NCI-H1417 treated with DMSO at 0.1 percent for 48 hours (cell line): Measurements from ENCODE around the gene FHIP1A.
"Not testable (repeated sequence)": the region's sequence is repeated elsewhere in the genome, so short reads cannot be mapped to it uniquely, and the experiment has no call there.

ENCODE experiments used
- DNase-seq: peaks from one replicate; lab custom pipeline; 2025; lab: John Stamatoyannopoulos, UW

The FHIP1A gene

GRCh38 chr4:151408630-151409469, at the start of gene FHIP1A:
TSS of gene FHIP1A (plus strand) at chr4:151409176. CDS start at chr4:151566260, 157,084 bp downstream.
- peak; percentile 6 for DNase-seq

DNA sequence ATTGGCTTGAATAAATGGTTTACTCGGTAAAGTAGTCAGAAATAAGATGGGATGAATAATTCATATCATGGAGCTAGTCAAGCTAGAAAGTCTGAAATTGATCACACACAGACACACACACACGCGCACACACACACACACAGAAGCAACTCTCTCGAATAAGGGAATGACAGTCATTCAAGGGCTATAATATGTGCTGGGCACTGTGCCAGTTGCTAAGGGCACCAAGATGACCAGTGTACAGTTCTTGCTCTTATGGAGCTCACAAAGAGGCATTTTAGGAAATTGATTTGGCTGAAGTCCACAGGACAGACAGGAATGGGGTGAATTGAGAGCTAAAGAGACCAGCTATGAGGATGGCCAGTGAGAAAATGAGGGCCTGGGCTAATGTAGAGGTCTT, 49.4 kb upstream of the FHIP1A start:
- DNase-seq: no peak

DNA sequence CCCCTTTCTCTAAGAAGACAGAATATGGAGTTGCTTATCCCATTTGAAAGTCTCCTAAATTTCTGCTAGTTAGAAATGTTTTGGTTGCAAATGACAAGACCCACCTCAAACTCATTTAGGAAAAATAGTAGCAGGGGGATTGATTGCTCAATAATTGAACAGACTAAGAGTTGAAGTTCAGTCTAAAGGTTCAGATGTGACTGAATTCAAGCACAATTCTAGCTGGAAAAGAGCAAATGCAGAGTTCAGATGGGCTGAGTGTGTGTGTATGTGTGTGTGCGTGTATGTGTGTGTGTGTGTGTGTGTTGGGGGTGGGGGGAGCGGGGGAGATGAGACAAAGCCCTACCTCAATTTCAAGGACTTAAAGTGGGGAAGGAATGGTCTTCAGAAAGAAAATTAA, 47.9 kb upstream of the FHIP1A start:
- no peak for DNase-seq

GRCh38 chr4:151361966-151362365, 47.0 kb upstream of the FHIP1A start:
- DNase-seq: no peak

DNA sequence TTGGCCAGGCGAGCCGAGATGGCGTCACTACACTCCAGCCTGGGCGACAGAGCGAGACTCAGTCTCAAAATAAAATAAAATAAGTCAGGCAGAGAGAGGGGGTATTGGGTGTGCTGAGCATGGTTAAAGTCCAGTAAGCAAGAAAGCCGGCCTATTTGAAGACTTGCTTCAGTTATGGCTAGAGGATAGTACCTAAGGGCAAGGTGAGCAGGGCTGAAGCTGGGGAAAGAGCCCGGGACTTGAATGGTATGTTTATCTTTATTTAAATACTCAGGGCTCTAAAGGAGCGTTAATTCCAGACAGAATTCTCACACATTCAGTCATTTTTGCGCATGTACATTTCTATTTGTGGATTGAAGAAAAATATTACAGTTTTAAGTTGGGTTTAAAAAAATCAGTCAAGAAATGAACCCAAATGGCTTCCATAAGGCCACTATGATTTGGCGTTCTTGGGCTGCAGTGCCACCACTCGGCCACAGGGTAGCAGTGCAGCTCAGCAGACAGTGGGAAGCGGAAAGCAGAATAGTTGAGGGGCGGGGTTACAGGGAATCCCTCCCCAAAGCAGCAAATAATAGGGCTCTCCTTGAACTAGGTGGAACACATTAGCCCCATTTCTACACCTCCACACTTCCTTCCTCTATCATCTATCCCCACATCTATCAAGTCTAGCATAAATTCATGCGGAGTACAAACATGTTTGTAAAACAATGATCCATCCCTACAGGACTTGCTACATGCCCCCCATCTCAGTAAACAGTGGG, 46.4 kb upstream of the FHIP1A start:
- peak; percentile 44 for DNase-seq

GRCh38 chr4:151376540-151376939, 32.4 kb upstream of the FHIP1A start:
- DNase-seq: no peak

- DNase-seq: no peak
These were observed 19.7 kb upstream of the FHIP1A start for GRCh38 chr4:151389311-151389710.

DNA sequence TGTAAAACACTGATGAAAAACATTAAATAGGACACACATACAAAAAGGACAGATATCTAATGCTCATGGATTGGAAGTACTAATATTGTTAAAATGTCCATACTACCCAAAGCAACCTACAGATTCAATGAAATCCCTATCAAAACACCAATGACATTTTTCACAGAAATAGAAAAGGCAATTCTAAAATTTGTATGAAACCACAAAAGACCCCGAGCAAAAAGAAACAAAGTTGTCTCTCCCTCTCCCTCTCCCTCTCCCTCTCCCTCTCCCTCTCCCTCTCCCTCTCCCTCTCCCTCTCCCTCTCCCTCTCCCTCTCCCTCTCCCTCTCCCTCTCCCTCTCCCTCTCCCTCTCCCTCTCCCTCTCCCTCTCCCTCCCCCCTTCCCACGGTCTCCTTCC, 19.2 kb upstream of the FHIP1A start:
- DNase-seq: not testable (repeated sequence)

DNA sequence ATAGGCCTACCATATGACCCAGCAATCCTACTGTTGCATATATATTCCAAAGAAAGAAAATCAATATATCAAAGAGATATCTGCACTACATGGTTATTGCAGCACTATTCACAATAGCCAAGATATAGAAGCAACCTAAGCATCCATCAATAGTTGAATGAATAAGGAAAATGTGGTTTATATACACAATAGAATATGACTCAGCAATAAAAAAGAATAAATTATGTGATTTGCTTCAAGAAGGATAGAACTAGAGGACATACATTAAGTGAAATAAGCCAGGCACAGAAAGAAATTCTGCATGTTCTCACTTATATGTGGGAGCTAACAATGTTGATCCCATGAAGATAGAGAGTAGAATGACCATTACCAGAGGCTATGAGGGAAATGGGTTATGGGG, 13.1 kb upstream of the FHIP1A start:
- DNase-seq: no peak

DNA sequence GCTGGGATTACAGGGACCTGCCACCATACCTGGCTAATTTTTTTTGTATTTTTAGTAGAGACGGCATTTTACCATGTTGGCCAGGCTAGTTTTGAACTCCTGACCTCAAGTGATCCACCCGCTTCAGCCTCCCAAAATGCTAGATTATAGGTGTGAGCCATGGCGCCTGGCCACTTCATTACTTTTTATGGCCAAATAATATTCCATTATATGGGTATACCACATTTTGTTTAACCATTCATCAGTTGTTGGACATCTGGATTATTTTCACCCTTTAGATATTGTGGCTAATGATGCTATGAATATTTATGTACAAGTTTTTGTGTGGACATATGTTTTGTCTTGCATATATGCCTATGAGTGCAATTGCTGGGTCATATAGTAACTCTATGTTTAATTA, 8.6 kb upstream of the FHIP1A start:
- no peak for DNase-seq

DNA sequence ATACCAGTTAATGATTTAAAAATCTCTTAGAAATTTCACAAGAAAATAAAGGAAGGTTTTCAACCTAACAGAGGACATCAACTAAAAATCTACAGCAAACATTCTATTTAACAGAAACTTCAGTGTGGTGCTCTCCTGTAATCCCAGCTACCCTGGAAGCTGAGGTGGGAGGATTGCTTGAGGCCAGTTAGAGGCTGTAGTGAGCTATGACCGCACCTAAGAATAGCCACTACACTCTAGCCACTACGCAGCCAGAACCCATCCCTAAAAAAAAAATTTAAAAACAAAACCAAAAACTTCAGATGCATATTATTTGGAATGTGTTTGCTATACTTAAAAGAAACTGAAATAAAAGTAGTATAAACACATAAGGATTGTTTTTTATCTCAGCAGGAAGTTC, 7.2 kb upstream of the FHIP1A start:
- no peak for DNase-seq

- no peak for DNase-seq
These were observed 6.7 kb upstream of the FHIP1A start for GRCh38 chr4:151402145-151402865.

DNA sequence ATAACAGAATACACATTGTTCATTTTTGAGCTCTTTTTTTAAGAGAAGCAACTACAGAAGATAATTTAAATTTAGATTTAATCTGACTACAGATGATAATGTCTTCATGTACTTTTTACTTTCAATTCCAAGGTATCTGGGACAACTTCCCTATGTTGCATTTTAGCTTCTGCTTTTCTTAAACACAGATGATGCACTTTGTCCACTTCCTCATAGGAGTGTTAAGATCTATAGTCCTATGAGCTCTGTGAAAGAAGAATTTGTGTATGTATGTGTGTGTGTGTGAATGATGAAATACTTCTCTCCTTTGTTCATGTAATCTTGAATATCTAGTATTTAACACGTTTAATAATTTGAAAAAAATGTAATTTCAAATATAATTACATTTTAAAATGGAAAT, 5.3 kb upstream of the FHIP1A start:
- no peak for DNase-seq

DNA sequence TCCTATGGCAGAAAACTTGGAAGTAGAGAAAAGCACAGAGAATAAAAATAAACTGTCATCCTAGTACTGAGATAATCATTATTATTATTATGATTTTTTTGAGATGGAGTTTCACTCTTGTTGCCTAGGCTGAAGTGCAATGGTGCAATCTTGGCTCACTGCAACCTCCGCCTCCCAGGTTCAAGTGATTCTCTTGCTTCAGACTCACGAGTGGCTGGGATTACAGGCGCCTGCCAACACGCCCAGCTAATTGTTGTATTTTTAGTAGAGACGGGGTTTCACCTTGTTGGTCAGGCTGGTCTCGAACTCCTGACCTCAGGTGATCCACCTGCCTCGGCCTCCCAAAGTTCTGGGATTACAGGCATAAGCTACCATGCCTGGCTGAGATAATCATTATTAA, 4.2 kb upstream of the FHIP1A start:
- not testable (repeated sequence) for DNase-seq

- DNase-seq: no peak
These were observed 2.0 kb upstream of the FHIP1A start for GRCh38 chr4:151407018-151407417.

DNA sequence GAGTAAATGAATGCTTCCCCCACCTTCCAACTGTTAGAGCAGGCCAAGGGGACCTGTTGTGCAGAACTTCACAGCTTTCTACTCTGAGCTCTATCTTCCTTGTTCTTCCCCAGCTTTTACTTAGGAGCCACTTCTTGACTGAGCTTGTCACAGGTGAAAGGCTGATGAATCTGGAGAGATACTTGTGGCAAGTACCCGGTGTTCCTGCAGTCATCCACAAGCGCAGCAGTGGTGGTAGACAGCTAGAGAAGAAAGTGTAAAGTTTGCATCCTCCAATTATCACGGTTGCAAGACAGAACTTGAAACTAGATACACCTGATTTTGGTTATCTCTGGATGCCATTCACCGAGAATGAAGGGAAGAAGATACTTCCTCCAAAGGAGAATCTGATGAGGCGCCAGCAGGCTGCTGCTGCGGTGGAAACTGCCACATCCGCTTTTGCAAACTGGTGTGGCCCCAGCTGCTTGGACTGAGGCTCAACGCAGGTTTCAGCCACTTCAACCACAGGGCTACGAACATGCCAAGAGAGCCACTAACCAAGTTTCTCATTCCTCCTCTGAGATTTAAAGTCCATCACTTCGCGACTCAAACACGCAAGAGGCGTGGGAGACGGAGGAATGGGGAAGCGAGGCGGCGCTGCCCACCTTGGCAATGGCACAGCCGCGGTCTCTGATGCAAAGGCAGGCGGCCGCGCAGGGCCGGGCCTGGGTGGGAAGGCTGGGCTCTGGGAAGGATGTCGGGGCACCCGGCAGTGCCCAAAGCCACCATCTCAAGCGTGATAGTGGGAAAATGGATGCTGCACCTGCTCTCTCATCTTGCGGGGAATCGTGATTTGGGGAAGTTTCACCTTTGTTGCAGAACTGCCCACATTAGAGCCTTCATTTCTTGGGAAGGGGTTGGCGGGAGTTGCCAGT, 1.3 kb upstream of the FHIP1A start:
- DNase-seq: no peak

- DNase-seq: no peak
These were observed 671 bp upstream of the FHIP1A start for GRCh38 chr4:151408380-151408629.

- DNase-seq: no peak
These were observed 716 bp downstream of the FHIP1A start for GRCh38 chr4:151409470-151410313.

GRCh38 chr4:151415978-151416377, 7.0 kb downstream of the FHIP1A start:
- DNase-seq: no peak

GRCh38 chr4:151417164-151417571, 8.2 kb downstream of the FHIP1A start:
- no peak for DNase-seq
